ENCODE measurements around the gene RUFY4. TPM values are rescaled to one million over a fixed set of nuclear protein-coding genes. Genes with fewer than 3 reads are reported as not detected.

RUFY4 gene
- total and polyA plus RNA-seq, 3 donors from 2014 or later = 0.17 to 0.39 (median 0.37) TPM

DNA sequence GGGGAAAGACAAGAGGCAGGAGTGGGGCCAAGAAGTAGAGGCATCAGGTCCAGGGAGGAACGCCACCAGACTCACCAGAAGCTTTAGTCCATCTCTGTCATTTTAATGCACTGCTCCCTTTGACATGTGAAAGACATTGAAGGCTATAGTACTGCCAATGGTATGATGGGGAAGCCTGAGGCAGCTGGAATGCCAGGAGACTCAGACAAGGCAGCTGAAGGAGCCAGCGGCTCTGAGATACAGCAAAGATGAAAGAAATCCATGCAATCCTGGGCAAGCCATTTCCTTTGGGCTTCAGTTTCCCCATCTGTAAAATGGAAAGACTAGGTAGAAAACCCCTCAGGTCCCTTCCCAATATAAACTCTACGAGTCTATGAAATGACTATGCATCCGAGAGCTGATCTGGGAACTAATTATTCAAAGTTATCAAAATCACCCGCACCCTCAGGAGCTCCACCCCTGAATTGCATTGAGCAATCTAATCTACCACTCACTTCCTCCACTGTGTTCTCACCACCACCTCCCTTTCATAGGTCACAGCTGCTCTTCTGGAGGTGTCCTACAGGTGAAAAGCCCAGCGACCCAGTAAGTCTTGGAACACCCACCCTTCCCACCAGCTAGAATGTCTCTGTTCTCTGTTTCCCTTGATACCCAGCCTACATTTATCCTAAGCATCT, 59.9 kb downstream of the RUFY4 start:
- H3K4me1 ChIP-seq = no peaks in the 10 kb centered on the region
- H3K36me3 ChIP-seq (ENCODE audit: low read depth, missing control alignments) = no peaks in the 10 kb centered on the region
- TF ChIP-seq CTCF (IDR thresholded peaks at IDR 0.05) (no peak), POLR2A (IDR thresholded peaks at IDR 0.05) (no peak)
- H3K4me3 ChIP-seq = no peak overlapping the region
- no peak for DNase-seq
- H3K27me3 ChIP-seq = no peaks in the 10 kb centered on the region
- no peaks in the 10 kb centered on the region for H3K9me3 ChIP-seq
- H3K27ac ChIP-seq = no peak overlapping the region
- intact Hi-C loops (cut with DNase I; ENCODE audit: low total_unique reads) = no loop called here
- 84 to 87% methylated on average over 6 of the region's 6 CpGs for WGBS, 2 donors

- 83 to 85% methylated on average over 6 of the region's 6 CpGs for WGBS, 2 donors
- no peak overlapping the region for H3K4me3 ChIP-seq
Measured at GRCh38 chr2:218129458-218130135, 60.5 kb downstream of the RUFY4 start.

DNA sequence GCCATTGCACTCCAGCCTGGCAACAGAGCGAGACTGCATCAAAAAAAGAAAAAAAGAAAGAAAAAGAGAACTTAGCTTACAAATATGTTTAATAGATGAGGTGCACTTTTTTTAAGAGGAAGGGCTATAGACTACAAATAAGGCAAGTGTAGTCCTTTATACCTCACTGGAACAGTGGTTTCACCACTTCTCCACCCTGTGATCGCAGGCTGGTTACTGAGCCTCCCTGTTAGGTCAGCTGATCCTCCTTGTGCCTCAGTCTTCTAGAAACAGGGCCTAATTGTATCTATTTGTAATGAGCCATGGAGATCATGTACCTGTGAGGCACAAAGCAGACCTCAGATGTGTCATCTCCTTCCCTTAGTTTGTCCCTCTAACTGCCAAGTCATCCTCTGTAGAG, 61.3 kb downstream of the RUFY4 start:
- no peaks in the 10 kb centered on the region for H3K4me1 ChIP-seq
- no peak overlapping the region for H3K4me3 ChIP-seq
- DNase-seq = no peak
- TF ChIP-seq POLR2A (IDR thresholded peaks at IDR 0.05) (no peak), CTCF (IDR thresholded peaks at IDR 0.05) (no peak)
- H3K27me3 ChIP-seq = no peaks in the 10 kb centered on the region
- H3K9me3 ChIP-seq = no peaks in the 10 kb centered on the region
- intact Hi-C loops (cut with DNase I; ENCODE audit: low total_unique reads) = no loop called here
- no peak overlapping the region for H3K27ac ChIP-seq
- 89 to 96% methylated on average over 2 of the region's 2 CpGs for WGBS, 2 donors
- no peaks in the 10 kb centered on the region for H3K36me3 ChIP-seq (ENCODE audit: low read depth, missing control alignments)

More at GRCh38 chr2:218129458-218130135, 60.5 kb downstream of the RUFY4 start:
- H3K27ac ChIP-seq = no peak overlapping the region
- TF ChIP-seq POLR2A (IDR thresholded peaks at IDR 0.05) = no peak
- TF ChIP-seq CTCF (IDR thresholded peaks at IDR 0.05) = no peak
- intact Hi-C loops (cut with DNase I; ENCODE audit: low total_unique reads) = no loop called here
- no peaks in the 10 kb centered on the region for H3K4me1 ChIP-seq
- no peaks in the 10 kb centered on the region for H3K9me3 ChIP-seq
- no peaks in the 10 kb centered on the region for H3K27me3 ChIP-seq
- no peak for DNase-seq
- no peaks in the 10 kb centered on the region for H3K36me3 ChIP-seq (ENCODE audit: low read depth, missing control alignments)

DNA sequence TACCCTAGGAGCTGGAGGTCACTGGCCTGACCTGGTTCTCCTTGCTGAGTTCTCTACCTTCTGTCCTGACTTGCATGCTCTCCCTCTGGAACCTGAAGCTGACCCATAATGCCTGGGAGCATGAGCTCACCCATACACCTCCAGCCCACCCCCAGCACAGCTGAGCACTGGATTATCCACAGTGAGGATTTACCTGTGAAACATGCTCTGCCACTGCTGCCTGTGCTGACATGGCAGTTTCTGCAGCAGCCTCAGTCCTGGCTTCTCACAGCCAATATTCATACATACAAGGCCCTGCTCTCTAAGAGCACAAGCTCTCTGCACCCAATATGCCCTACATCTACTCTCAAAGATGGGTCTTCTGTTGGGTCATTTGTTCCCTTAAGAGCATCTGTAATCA, 61.8 kb downstream of the RUFY4 start:
- DNase-seq = no peak
- no peaks in the 10 kb centered on the region for H3K36me3 ChIP-seq (ENCODE audit: low read depth, missing control alignments)
- H3K4me3 ChIP-seq = no peak overlapping the region
- intact Hi-C loops (cut with DNase I; ENCODE audit: low total_unique reads) = no loop called here
- H3K9me3 ChIP-seq = no peaks in the 10 kb centered on the region
- no peaks in the 10 kb centered on the region for H3K4me1 ChIP-seq
- TF ChIP-seq CTCF (IDR thresholded peaks at IDR 0.05) (no peak), POLR2A (IDR thresholded peaks at IDR 0.05) (no peak)
- no peaks in the 10 kb centered on the region for H3K27me3 ChIP-seq
- no peak overlapping the region for H3K27ac ChIP-seq

- no peak for TF ChIP-seq CTCF (IDR thresholded peaks at IDR 0.05)
- TF ChIP-seq POLR2A (IDR thresholded peaks at IDR 0.05) = no peak
- Histone ChIP-seq H3K27ac (no peak overlapping the region), H3K9me3 (no peaks in the 10 kb centered on the region), H3K36me3 (ENCODE audit: low read depth, missing control alignments) (no peaks in the 10 kb centered on the region), H3K4me1 (no peaks in the 10 kb centered on the region), H3K27me3 (no peaks in the 10 kb centered on the region), H3K4me3 (no peak overlapping the region)
- intact Hi-C loops (cut with DNase I; ENCODE audit: low total_unique reads) = no loop called here
- DNase-seq = no peak
- 74 to 81% methylated on average over 3 of the region's 3 CpGs for WGBS, 2 donors
Measured at GRCh38 chr2:218137514-218137913, 68.5 kb downstream of the RUFY4 start.

Data from testis (tissue), 3 donors.